ENCODE results near the gene SMIM35.

The SMIM35 gene

GRCh38 chr11:118048472-118049370 lies 38.0 kb downstream of the SMIM35 start:
- in situ Hi-C loops (cut with MboI; ENCODE audit: low pct_unique_long_range_greater_than_20kb, low sequenced_read_pairs), result no loop called here

GRCh38 chr11:118047749-118048148 lies 39.0 kb downstream of the SMIM35 start:
- in situ Hi-C loops (cut with MboI; ENCODE audit: low pct_unique_long_range_greater_than_20kb, low sequenced_read_pairs), result no loop called here
- DNase-seq, result no peak

More at GRCh38 chr11:118048472-118049370, 38.0 kb downstream of the SMIM35 start:
- no peak for DNase-seq

- no peak for DNase-seq
- in situ Hi-C loops (cut with MboI; ENCODE audit: low pct_unique_long_range_greater_than_20kb, low sequenced_read_pairs), result no loop called here
These were observed 39.6 kb downstream of the SMIM35 start for GRCh38 chr11:118046964-118047700.

GRCh38 chr11:118046051-118046963 lies 40.5 kb downstream of the SMIM35 start:
- in situ Hi-C loops (cut with MboI; ENCODE audit: low pct_unique_long_range_greater_than_20kb, low sequenced_read_pairs), result no loop called here
- DNase-seq, result no peak

- in situ Hi-C loops (cut with MboI; ENCODE audit: low pct_unique_long_range_greater_than_20kb, low sequenced_read_pairs), result no loop called here
- no peak for DNase-seq
These were observed 41.6 kb downstream of the SMIM35 start for GRCh38 chr11:118045191-118045590.

GRCh38 chr11:118042796-118043195 lies 44.0 kb downstream of the SMIM35 start:
- in situ Hi-C loops (cut with MboI; ENCODE audit: low pct_unique_long_range_greater_than_20kb, low sequenced_read_pairs), result no loop called here
- DNase-seq, result peak; percentile 16

GRCh38 chr11:118042141-118042540 lies 44.6 kb downstream of the SMIM35 start:
- no peak for DNase-seq
- in situ Hi-C loops (cut with MboI; ENCODE audit: low pct_unique_long_range_greater_than_20kb, low sequenced_read_pairs), result no loop called here

GRCh38 chr11:118033443-118033842 lies 53.3 kb downstream of the SMIM35 start:
- no peak for DNase-seq
- in situ Hi-C loops (cut with MboI; ENCODE audit: low pct_unique_long_range_greater_than_20kb, low sequenced_read_pairs), result no loop called here

- no peak for DNase-seq
These were observed 58.1 kb downstream of the SMIM35 start for GRCh38 chr11:118028626-118029025.

GRCh38 chr11:118027694-118028093 lies 59.1 kb downstream of the SMIM35 start:
- in situ Hi-C loops (cut with MboI; ENCODE audit: low pct_unique_long_range_greater_than_20kb, low sequenced_read_pairs), result no loop called here
- DNase-seq, result no peak

More at GRCh38 chr11:118028626-118029025, 58.1 kb downstream of the SMIM35 start:
- in situ Hi-C loops (cut with MboI; ENCODE audit: low pct_unique_long_range_greater_than_20kb, low sequenced_read_pairs), result no loop called here

- no peak for DNase-seq
- in situ Hi-C loops (cut with MboI; ENCODE audit: low pct_unique_long_range_greater_than_20kb, low sequenced_read_pairs), result no loop called here
These were observed 65.6 kb downstream of the SMIM35 start for GRCh38 chr11:118021146-118021545.

GRCh38 chr11:118018401-118018800 lies 68.4 kb downstream of the SMIM35 start:
- in situ Hi-C loops (cut with MboI; ENCODE audit: low pct_unique_long_range_greater_than_20kb, low sequenced_read_pairs), result no loop called here
- no peak for DNase-seq

- no peak for DNase-seq
- in situ Hi-C loops (cut with MboI; ENCODE audit: low pct_unique_long_range_greater_than_20kb, low sequenced_read_pairs), result no loop called here
These were observed 69.0 kb downstream of the SMIM35 start for GRCh38 chr11:118017631-118018315.

- DNase-seq, result no peak
- in situ Hi-C loops (cut with MboI; ENCODE audit: low pct_unique_long_range_greater_than_20kb, low sequenced_read_pairs), result no loop called here
These were observed 69.7 kb downstream of the SMIM35 start for GRCh38 chr11:118017111-118017510.

GRCh38 chr11:118016104-118016503 lies 70.7 kb downstream of the SMIM35 start:
- in situ Hi-C loops (cut with MboI; ENCODE audit: low pct_unique_long_range_greater_than_20kb, low sequenced_read_pairs), result no loop called here
- peak; percentile 36 for DNase-seq

GRCh38 chr11:118015385-118015841 lies 71.3 kb downstream of the SMIM35 start:
- in situ Hi-C loops (cut with MboI; ENCODE audit: low pct_unique_long_range_greater_than_20kb, low sequenced_read_pairs), result no loop called here

GRCh38 chr11:118014022-118014421 lies 72.7 kb downstream of the SMIM35 start:
- in situ Hi-C loops (cut with MboI; ENCODE audit: low pct_unique_long_range_greater_than_20kb, low sequenced_read_pairs), result no loop called here
- no peak for DNase-seq

More at GRCh38 chr11:118015385-118015841, 71.3 kb downstream of the SMIM35 start:
- peak; percentile 43 for DNase-seq

GRCh38 chr11:118012083-118012669 lies 74.6 kb downstream of the SMIM35 start:
- in situ Hi-C loops (cut with MboI; ENCODE audit: low pct_unique_long_range_greater_than_20kb, low sequenced_read_pairs), result no loop called here
- peak; percentile 92 for DNase-seq

Data from KBM-7 (cell line).